IPS-15b (cell line): ENCODE measurements around the gene CNTNAP2.

Experiments used
- H3K27me3 ChIP-seq: one replicate; pipeline ENCODE4 v1.6.1; 2013; ENCODE audit warnings: low read length; ENCODE audit not compliant: control insufficient read depth, insufficient read depth
- H3K36me3 ChIP-seq: one replicate; pipeline ENCODE4 v1.6.1; 2013; ENCODE audit warnings: low read length; ENCODE audit not compliant: control insufficient read depth, insufficient read depth
- H3K4me1 ChIP-seq: one replicate; pipeline ENCODE4 v1.6.1; 2013; ENCODE audit warnings: mild to moderate bottlenecking, low read length; ENCODE audit not compliant: control insufficient read depth, insufficient read depth
- H3K4me3 ChIP-seq: one replicate; pipeline ENCODE4 v1.5.1; 2013; ENCODE audit warnings: low read depth, low read length
- H3K9ac ChIP-seq: one replicate; pipeline ENCODE4 v1.6.1; 2013; ENCODE audit warnings: low read depth, mild to moderate bottlenecking, low read length
- H3K9me3 ChIP-seq: one replicate; pipeline ENCODE4 v1.6.1; 2013; ENCODE audit warnings: mild to moderate bottlenecking, low read length; ENCODE audit not compliant: control insufficient read depth, insufficient read depth

CNTNAP2 gene

DNA sequence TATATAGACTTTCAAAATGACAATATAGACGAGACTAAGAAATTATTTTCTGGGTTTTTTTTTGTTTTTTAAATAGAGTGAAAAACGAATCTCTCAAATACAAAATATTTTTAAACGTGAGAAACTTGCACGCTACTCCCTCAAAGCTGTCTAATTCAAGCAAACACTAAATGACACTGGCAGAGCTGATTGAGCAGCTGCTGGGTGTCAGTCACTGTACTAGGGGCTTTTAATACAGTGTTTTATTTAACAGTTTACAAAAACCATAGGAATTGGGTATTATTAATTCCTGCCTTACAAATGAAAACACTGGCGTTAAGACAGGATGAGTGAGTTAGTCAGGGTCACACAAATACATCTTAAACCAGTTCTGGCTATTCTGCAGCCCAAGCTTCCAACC is 1264.3 kb downstream of the CNTNAP2 start:
- Histone ChIP-seq H3K9ac (no peak overlapping the region), H3K9me3 (no peaks in the 10 kb centered on the region), H3K4me3 (no peak overlapping the region), H3K4me1 (no peaks in the 10 kb centered on the region), H3K27me3 (no peaks in the 10 kb centered on the region), H3K36me3 (peaks cover 3% of the 10 kb centered on the region)

DNA sequence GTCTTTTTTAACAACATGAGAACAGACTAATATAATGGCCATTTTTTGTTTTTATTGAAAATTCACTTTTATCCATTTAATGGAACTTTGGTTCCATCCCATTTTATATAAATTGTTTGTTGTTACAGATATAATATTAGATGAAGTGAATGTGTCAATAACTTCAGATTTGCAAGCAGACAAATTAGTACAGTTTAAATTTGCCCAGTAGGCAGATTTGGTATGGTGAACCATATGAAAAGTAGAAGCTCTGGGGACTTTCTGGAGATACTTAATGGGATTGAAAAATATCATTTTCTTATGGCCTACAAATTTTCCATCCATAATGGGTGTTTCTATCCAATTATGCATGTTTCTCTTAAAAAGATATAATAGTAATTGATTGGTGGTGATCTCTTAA is 1277.7 kb downstream of the CNTNAP2 start:
- Histone ChIP-seq H3K9me3 (no peaks in the 10 kb centered on the region), H3K4me1 (no peaks in the 10 kb centered on the region), H3K36me3 (no peaks in the 10 kb centered on the region), H3K27me3 (no peaks in the 10 kb centered on the region), H3K9ac (no peak overlapping the region), H3K4me3 (no peak overlapping the region)

DNA sequence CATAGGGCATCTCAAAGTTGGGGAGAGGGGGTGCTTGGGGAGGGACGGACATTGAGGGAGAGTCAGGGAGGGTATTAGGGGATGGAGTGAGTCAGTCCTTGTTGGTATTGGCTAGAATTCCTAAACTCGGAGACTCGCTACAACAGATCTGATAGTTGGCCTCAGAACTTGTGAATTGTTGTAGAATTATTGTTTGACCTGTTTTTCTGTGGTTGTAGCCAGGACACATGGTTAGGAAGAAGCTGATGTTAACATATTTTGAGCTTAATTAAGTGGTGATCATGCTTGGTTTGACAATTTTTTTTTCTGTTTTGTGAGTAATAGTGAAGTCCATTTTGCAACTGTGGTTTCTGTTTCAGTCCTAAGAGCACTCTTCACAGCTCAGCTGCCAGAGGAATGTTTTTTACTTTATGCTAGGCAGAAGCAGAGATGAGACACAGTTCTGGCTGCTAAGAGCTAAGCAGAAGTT is 1283.7 kb downstream of the CNTNAP2 start:
- Histone ChIP-seq H3K4me1 (no peaks in the 10 kb centered on the region), H3K9ac (no peak overlapping the region), H3K27me3 (no peaks in the 10 kb centered on the region), H3K9me3 (no peaks in the 10 kb centered on the region), H3K4me3 (no peak overlapping the region), H3K36me3 (no peaks in the 10 kb centered on the region)

DNA sequence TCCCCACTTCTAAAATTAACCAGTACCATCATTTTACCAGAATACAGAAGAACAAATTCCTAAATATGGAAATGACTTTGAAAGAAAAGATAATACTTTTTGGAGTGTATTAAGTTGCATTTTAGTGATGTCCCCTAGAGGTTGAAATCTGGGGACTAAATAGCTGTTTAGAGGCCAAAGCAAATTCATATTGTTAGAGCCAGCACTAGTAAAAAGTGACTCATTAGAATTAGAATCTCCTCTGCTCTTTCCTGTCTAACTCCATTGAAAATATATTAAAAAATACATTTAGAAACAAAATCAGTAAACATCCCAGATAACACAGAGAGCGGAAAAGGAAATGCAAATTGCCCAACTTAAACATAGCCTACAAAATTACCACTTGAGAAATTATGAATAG is 1284.3 kb downstream of the CNTNAP2 start:
- H3K9ac ChIP-seq: no peak overlapping the region
- H3K4me3 ChIP-seq: no peak overlapping the region
- H3K9me3 ChIP-seq: no peaks in the 10 kb centered on the region
- no peaks in the 10 kb centered on the region for H3K27me3 ChIP-seq
- no peaks in the 10 kb centered on the region for H3K36me3 ChIP-seq
- H3K4me1 ChIP-seq: no peaks in the 10 kb centered on the region

DNA sequence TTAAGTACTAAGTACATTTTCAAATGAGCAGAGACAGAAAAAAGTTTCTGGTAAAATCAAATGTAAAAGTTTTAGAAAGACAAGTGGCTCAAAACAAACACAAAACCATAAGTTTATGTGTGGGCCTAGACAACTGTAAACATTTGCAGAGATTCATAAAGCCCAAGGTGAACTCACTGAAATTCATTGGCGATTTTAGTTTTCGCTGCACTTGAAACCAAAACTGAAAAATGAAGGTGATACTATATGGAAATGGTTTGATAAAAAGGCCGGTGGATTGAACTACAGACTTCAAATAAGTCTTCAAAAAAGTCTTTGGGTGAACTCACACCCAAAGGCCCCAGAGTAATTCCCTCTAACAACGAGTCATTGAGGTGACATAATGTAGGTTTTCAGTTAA is 1289.0 kb downstream of the CNTNAP2 start:
- Histone ChIP-seq H3K4me1 (no peaks in the 10 kb centered on the region), H3K9ac (no peak overlapping the region), H3K9me3 (no peaks in the 10 kb centered on the region), H3K4me3 (no peak overlapping the region), H3K36me3 (no peaks in the 10 kb centered on the region), H3K27me3 (no peaks in the 10 kb centered on the region)

DNA sequence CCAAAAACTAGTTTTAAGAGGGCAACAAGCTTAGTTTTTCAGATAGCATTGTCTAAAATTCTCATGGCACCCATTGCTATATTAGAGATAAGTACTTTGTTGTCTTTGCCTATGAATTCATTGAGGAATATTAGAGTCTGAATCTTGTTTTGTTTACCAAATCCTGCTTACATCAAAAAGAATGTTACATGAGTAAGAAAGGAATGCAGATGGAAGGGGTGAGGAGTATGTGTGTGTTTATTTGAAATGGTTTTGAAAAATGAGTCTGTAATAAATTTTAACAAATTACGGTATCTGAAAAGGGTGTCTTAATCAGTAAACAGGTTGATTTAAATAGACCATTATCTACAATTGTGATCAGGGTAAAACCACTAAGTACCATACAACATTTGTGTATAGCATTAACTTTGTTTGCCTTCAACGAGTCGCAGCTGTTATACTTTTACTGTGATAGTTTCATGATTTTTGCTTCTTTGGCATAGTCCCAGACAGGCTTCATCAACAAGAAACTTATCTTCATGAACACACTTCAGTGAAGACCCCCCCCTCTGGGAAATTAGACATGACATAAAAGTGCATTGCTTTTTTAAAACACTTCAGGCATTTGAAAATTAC is 1290.0 kb downstream of the CNTNAP2 start:
- H3K9ac ChIP-seq: no peak overlapping the region
- H3K27me3 ChIP-seq: no peaks in the 10 kb centered on the region
- no peaks in the 10 kb centered on the region for H3K4me1 ChIP-seq
- no peaks in the 10 kb centered on the region for H3K36me3 ChIP-seq
- H3K4me3 ChIP-seq: no peak overlapping the region
- no peaks in the 10 kb centered on the region for H3K9me3 ChIP-seq

DNA sequence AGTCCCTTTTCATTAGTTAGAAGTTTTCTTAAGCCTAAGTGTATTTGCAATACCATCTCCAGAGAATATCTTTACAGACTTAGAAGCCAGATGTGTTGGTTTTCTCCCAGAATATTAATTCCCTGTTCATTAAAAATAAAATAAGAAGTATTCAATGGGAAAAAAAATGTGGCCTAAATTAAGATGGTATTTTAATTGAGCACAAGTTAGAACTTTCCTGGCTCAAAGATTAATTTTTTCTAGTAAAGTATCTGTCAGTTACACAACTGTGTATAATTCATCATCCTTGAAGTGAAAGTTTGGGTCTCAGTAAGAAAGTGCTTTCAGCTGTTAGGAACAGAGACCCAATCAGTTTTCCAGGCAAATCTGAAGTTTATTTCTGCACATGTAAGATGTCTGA is 1294.5 kb downstream of the CNTNAP2 start:
- no peak overlapping the region for H3K4me3 ChIP-seq
- no peaks in the 10 kb centered on the region for H3K9me3 ChIP-seq
- H3K4me1 ChIP-seq: no peaks in the 10 kb centered on the region
- no peak overlapping the region for H3K9ac ChIP-seq
- H3K27me3 ChIP-seq: no peaks in the 10 kb centered on the region
- no peaks in the 10 kb centered on the region for H3K36me3 ChIP-seq

DNA sequence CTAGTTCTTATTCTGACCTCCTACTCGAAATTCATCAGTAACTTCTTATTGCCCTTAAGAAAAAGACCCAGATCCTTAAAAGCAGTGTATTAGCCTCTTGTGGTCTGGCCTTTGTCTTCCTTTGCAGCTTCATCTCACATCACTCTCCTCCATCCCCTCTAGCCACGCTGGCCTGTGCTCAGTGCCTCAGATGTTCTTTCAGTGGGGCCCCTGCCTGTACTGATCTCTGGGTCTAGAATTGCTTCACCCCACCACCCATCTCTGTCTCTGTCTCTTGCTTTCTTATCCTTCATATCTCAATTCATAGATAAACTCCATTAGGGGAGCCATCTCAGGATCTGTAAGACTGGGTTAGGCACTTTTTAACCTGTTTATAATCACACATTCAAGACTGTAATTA is 1295.5 kb downstream of the CNTNAP2 start:
- no peaks in the 10 kb centered on the region for H3K9me3 ChIP-seq
- no peak overlapping the region for H3K4me3 ChIP-seq
- no peaks in the 10 kb centered on the region for H3K4me1 ChIP-seq
- no peak overlapping the region for H3K9ac ChIP-seq
- no peaks in the 10 kb centered on the region for H3K27me3 ChIP-seq
- no peaks in the 10 kb centered on the region for H3K36me3 ChIP-seq

DNA sequence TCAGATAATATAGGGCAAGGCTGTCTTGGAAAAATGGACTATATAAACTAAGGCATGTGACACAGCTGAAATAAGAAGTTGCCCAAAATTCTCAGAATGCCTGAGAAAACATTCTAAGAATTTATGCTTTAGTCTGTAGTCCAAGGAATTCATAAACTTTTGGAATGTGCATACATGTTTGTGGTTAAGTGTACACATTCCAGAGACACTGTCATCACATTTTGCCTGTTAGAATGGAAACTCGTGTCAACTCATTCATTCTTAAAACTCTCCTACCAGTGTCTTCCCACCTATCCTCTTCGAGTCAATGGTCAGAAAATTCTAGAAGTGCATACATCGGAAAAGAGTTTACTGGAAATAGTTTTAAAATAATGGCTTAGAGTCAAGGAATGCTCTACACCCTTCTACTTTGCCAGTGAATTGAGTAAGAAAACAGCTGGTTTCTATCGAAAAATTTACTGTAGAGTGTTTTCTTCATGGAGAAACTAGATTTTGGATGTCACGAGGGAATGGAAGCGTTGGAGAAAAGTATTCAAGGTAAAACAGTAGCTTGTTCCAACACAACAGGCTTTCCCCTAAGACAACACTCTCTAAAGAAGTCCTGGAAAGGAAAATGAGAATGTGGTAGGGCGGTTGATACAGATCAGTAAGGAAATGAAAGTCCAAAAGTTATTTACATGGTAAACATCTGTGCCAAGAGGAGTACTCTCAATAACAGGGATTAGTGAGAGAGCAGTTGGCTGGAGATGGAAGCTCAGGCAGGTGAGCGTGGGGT is 1296.4 kb downstream of the CNTNAP2 start:
- no peak overlapping the region for H3K9ac ChIP-seq
- H3K4me3 ChIP-seq: no peak overlapping the region
- no peaks in the 10 kb centered on the region for H3K27me3 ChIP-seq
- no peaks in the 10 kb centered on the region for H3K9me3 ChIP-seq
- H3K4me1 ChIP-seq: no peaks in the 10 kb centered on the region
- H3K36me3 ChIP-seq: no peaks in the 10 kb centered on the region

DNA sequence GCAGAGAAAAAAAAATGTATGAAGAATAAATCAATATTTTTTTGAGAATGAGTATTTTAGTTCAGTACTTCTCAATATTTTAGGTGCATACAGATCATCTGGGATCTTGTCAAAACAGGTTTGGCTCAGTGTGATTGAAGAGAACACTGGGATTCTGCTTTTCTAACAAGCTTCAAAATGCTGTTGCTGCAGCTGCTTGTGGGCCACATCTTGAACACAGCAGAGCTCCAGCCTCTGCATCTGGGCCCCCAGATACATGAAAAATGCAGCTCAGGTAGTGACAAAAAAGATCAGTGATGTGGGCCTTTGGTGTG is 1296.9 kb downstream of the CNTNAP2 start:
- H3K9ac ChIP-seq: no peak overlapping the region
- H3K4me3 ChIP-seq: no peak overlapping the region
- H3K36me3 ChIP-seq: no peaks in the 10 kb centered on the region

DNA sequence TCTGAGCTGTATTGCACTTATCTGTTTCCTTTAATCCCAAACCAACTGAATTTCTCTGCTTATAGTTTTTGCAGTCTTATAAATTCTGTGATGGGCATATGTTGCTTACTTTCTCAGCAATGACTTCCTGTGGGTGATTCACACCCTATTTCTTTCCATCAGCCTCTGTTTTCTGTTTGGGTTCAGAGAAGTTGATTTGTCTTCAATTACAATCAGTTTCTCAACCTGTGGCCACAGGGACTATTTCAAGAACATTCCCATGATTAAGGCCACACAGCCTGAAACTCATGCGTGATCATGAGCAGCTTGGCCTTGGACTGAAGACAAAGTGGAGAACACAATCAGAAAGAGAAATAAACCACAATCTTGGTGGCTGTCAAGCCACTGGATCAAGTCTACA is 1299.4 kb downstream of the CNTNAP2 start:
- Histone ChIP-seq H3K27me3 (no peaks in the 10 kb centered on the region), H3K9ac (no peak overlapping the region), H3K4me1 (no peaks in the 10 kb centered on the region), H3K9me3 (no peaks in the 10 kb centered on the region), H3K4me3 (no peak overlapping the region), H3K36me3 (no peaks in the 10 kb centered on the region)

More for the DNA sequence above, 1296.9 kb downstream of the CNTNAP2 start:
- no peaks in the 10 kb centered on the region for H3K9me3 ChIP-seq
- H3K27me3 ChIP-seq: no peaks in the 10 kb centered on the region
- H3K4me1 ChIP-seq: no peaks in the 10 kb centered on the region

DNA sequence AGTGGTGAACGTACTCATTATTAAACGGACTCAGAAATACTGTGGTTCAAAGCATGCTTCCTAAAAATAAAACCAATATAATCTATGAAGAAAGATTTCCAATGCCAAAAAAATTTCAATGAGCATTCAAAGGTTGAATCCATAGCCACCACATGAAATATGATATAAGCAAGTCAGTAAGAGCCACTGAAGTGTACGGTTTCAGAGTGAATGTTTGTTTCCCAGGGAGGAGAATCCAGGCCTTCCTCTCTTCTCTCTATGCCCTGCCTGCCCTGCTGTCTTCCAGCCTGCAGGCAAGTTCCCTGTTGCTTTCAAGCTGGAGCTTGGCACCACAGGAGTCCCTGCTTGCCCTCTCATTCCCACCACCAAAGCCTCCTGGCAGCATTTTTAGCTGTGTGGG is 1302.4 kb downstream of the CNTNAP2 start:
- Histone ChIP-seq H3K9me3 (no peaks in the 10 kb centered on the region), H3K4me3 (no peak overlapping the region), H3K27me3 (no peaks in the 10 kb centered on the region), H3K9ac (no peak overlapping the region), H3K4me1 (peaks cover 2% of the 10 kb centered on the region), H3K36me3 (no peaks in the 10 kb centered on the region)
